ENCODE measurements around the gene MYEOV. TPM values are rescaled to one million over a fixed set of nuclear protein-coding genes. Genes with fewer than 3 reads are reported as not detected.

Gene MYEOV
- polyA plus RNA-seq, 1 experiment = 1.6 TPM

DNA sequence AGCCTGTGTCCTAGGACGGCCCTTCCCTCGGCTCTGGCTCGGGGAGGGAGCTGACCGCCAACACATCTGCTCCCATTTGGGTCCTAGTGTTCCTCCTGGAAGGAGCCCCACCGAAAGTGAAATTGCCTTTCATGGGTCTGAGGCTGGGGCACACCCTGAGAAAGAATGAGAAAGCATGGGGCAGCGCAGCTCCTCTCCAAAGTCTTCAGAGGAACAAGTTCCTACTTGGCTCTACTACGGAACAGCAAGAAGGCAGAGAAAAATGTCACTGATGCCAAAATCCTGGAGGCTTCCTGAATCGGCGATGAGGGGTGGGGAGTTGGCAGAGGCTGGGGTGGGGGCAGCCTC, 41.5 kb upstream of the MYEOV start:
- Histone ChIP-seq H3K27me3 (ENCODE audit: control insufficient read depth, insufficient read depth, low read length) (peaks cover 6% of the 10 kb centered on the region), H3K4me3 (ENCODE audit: low read depth, low read length) (no peak overlapping the region), H3K27ac (ENCODE audit: low read depth, low read length) (no peak overlapping the region), H3K9me3 (ENCODE audit: control insufficient read depth, insufficient read depth, low read length) (peaks cover 34% of the 10 kb centered on the region)
- POLR2A ChIA-PET = no interaction called here
- CTCF ChIA-PET = no interaction called here
- DNase-seq (ENCODE audit: low read depth, low spot score) = no peak
- TF ChIP-seq, protein P1, sequence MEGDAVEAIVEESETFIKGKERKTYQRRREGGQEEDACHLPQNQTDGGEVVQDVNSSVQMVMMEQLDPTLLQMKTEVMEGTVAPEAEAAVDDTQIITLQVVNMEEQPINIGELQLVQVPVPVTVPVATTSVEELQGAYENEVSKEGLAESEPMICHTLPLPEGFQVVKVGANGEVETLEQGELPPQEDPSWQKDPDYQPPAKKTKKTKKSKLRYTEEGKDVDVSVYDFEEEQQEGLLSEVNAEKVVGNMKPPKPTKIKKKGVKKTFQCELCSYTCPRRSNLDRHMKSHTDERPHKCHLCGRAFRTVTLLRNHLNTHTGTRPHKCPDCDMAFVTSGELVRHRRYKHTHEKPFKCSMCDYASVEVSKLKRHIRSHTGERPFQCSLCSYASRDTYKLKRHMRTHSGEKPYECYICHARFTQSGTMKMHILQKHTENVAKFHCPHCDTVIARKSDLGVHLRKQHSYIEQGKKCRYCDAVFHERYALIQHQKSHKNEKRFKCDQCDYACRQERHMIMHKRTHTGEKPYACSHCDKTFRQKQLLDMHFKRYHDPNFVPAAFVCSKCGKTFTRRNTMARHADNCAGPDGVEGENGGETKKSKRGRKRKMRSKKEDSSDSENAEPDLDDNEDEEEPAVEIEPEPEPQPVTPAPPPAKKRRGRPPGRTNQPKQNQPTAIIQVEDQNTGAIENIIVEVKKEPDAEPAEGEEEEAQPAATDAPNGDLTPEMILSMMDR (IDR thresholded peaks at IDR 0.05; ENCODE audit: low read depth, low read length) = no peak

DNA sequence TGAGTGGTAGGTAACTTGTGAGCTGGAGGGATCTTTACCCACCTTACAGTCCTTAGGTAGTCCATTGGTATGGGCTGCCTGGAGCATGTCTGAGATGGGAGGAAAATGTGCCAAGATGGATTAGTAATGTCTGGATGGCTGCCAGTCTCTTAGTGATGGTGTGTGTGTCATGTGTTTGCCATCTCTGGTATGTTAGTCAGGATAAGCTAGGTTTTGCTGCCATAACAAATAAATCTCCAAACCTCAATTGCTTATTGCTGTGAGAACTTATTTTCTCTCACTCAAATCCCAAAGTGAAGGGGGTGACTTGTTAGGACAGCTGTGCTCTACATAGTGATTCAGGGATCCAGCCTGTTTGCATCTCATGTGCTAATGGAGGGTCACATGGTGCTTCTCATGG, 40.9 kb upstream of the MYEOV start:
- Histone ChIP-seq H3K9me3 (ENCODE audit: control insufficient read depth, insufficient read depth, low read length) (peaks cover 34% of the 10 kb centered on the region), H3K27me3 (ENCODE audit: control insufficient read depth, insufficient read depth, low read length) (peaks cover 6% of the 10 kb centered on the region), H3K27ac (ENCODE audit: low read depth, low read length) (no peak overlapping the region), H3K4me3 (ENCODE audit: low read depth, low read length) (no peak overlapping the region)
- DNase-seq (ENCODE audit: low read depth, low spot score) = peak; percentile 23
- CTCF ChIA-PET = no interaction called here
- POLR2A ChIA-PET = no interaction called here
- TF ChIP-seq, protein P1 (IDR thresholded peaks at IDR 0.05; ENCODE audit: low read depth, low read length) = no peak

DNA sequence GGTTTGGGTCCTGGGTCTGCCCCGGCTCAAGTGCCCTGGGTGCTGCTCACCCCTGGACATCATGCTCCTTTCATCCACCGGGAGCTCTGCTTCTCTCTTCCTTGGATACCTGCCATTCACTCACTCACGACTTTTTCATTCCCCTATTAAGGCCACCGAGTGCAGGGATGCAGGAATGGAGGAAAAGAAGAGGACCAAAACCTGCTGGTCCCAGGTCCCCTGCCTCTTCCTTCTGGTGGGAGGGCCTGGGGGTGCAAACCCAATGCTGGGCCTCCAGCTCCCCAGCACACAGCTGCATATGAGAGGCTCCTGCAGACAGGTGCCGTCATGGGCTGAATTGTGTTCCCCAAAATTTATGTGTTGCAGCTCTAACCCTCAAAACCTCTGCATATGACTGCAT, 36.8 kb upstream of the MYEOV start:
- Histone ChIP-seq H3K4me3 (ENCODE audit: low read depth, low read length) (no peak overlapping the region), H3K9me3 (ENCODE audit: control insufficient read depth, insufficient read depth, low read length) (peaks cover 31% of the 10 kb centered on the region), H3K27ac (ENCODE audit: low read depth, low read length) (no peak overlapping the region), H3K27me3 (ENCODE audit: control insufficient read depth, insufficient read depth, low read length) (peaks cover 22% of the 10 kb centered on the region)
- TF ChIP-seq, protein P1 (IDR thresholded peaks at IDR 0.05; ENCODE audit: low read depth, low read length) = no peak
- POLR2A ChIA-PET = no interaction called here
- no peak for DNase-seq (ENCODE audit: low read depth, low spot score)
- CTCF ChIA-PET = no interaction called here

DNA sequence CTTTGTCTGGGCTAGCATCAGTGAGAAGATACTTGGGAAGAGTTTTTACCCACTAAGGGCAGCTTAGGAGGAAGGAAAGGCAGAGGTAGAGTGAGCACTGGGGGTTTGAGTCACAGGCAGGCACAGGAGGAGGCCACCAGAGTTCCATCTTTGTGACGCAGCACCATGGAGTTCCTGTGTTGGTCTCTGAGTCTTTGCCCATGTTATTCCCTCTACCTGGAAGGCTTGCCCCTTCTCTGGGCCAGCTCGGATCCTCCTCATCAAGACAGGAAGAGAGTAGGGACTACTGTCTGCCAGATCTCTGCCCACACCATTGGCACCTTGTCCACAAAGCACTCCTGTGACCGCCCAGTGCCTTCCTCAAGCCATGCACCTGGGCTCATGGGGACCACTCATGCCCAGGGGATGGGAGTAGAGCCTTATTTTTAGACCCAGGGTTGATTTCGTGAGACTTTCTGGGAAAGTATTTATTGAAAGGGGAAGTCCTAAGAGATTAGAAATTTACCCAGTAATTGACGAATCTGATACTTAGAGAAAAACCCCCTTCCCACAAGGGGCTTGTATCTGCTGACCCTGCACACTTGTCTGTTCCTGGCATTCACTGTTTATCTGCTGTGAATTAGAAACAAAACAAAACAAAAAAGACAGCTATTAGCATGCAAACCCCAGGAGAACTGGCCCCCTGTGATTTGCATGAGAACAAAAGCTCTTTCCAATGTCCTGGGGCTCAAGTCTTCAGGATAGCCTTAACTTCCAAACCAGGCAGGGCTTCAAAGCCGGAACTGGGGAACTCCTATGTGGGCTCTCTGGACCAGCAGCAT, 35.9 kb upstream of the MYEOV start:
- Histone ChIP-seq H3K27me3 (ENCODE audit: control insufficient read depth, insufficient read depth, low read length) (peaks cover 22% of the 10 kb centered on the region), H3K9me3 (ENCODE audit: control insufficient read depth, insufficient read depth, low read length) (peaks cover 22% of the 10 kb centered on the region), H3K4me3 (ENCODE audit: low read depth, low read length) (no peak overlapping the region), H3K27ac (ENCODE audit: low read depth, low read length) (no peak overlapping the region)
- CTCF ChIA-PET = no interaction called here
- TF ChIP-seq, protein P1 (IDR thresholded peaks at IDR 0.05; ENCODE audit: low read depth, low read length) = no peak
- DNase-seq (ENCODE audit: low read depth, low spot score) = no peak
- POLR2A ChIA-PET = interaction anchor here (0.5 kb wide), 1 partner anchor 239 kb away, joined by 3 read pairs; no protein-coding TSS in a partner anchor

DNA sequence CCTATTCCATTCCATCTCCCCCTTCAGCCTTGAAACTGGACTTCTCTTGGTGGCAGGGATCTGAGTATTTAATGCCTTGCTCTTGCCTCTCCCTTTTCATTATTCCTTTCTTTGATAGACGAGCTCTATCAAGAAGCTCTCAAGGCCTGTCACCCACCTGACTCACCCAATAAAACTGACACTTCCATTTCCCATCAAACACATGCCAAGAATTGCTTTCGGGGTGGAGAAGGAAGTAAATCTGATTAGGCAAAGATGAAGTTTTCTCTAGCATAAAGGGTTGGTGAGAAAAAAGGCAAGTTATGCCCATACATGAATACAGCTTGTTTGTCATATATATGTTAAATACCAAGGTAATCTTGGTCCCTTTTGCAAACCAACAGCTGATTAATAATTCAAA, 34.9 kb upstream of the MYEOV start:
- POLR2A ChIA-PET = interaction anchor here (1.0 kb wide), 1 partner anchor 8 kb away, joined by 7 read pairs; no protein-coding TSS in a partner anchor

More for the DNA sequence above, 34.9 kb upstream of the MYEOV start:
- H3K4me3 ChIP-seq (ENCODE audit: low read depth, low read length) = no peak overlapping the region
- DNase-seq (ENCODE audit: low read depth, low spot score) = no peak
- CTCF ChIA-PET = no interaction called here
- no peak overlapping the region for H3K27ac ChIP-seq (ENCODE audit: low read depth, low read length)
- TF ChIP-seq, protein P1 (IDR thresholded peaks at IDR 0.05; ENCODE audit: low read depth, low read length) = no peak
- peaks cover 24% of the 10 kb centered on the region for H3K27me3 ChIP-seq (ENCODE audit: control insufficient read depth, insufficient read depth, low read length)
- H3K9me3 ChIP-seq (ENCODE audit: control insufficient read depth, insufficient read depth, low read length) = peaks cover 13% of the 10 kb centered on the region; the same call in 1 of the 2 replicates
